Measurements from ENCODE around the gene PRDM11. TPM values are rescaled to one million over a fixed set of nuclear protein-coding genes. Genes with fewer than 3 reads are reported as not detected.

PRDM11 gene
- total and polyA plus RNA-seq, 2 of the 4 experiments (the other 2 are of a cell fraction), result 2.2 to 2.7 TPM

GRCh38 chr11:45144126-45145082 is 2.0 kb upstream of the PRDM11 start (continued):
- no peak for TF ChIP-seq CTCF (conservative IDR thresholded peaks at IDR 0.05; ENCODE audit: low read depth, low read length)
- no peak for TF ChIP-seq CEBPB (IDR thresholded peaks at IDR 0.05; ENCODE audit: low read depth, low read length)

- dilution Hi-C loops (cut with HindIII; ENCODE audit: low sequenced_read_pairs, unreplicated experiment) (no loop called here), intact Hi-C loops (cut with micrococcal nuclease) (no loop called here)
- POLR2A ChIA-PET (ENCODE audit: unreplicated experiment), result no interaction called here
- TF ChIP-seq MAFK (IDR thresholded peaks at IDR 0.05; ENCODE audit: low read depth, low read length) (no peak), CTCF (conservative IDR thresholded peaks at IDR 0.05; ENCODE audit: low read depth, low read length) (no peak), BHLHE40 (IDR thresholded peaks at IDR 0.05; ENCODE audit: low read depth, low read length) (no peak), FOS (IDR thresholded peaks at IDR 0.05; ENCODE audit: low read depth, low read length) (no peak), CEBPB (IDR thresholded peaks at IDR 0.05; ENCODE audit: low read depth, low read length) (no peak), MAZ (IDR thresholded peaks at IDR 0.05; ENCODE audit: borderline replicate concordance, low read depth, low read length) (no peak), CHD1 (IDR thresholded peaks at IDR 0.05; ENCODE audit: low read depth, low read length) (no peak), SMC3 (IDR thresholded peaks at IDR 0.05; ENCODE audit: low read depth, low read length) (no peak), POLR2A (IDR thresholded peaks at IDR 0.05; ENCODE audit: low read depth, low read length) (no peak), MXI1 (IDR thresholded peaks at IDR 0.05; ENCODE audit: borderline replicate concordance, low read depth, low read length) (no peak), RFX5 (IDR thresholded peaks at IDR 0.05; ENCODE audit: low read depth, low read length) (no peak), NFE2L2 (IDR thresholded peaks at IDR 0.05; ENCODE audit: low read depth, low read length) (no peak)
Measured at GRCh38 chr11:45145083-45145378, 1.4 kb upstream of the PRDM11 start.

More at GRCh38 chr11:45145083-45145378, 1.4 kb upstream of the PRDM11 start:
- Histone ChIP-seq H4K8ac (ENCODE audit: low read depth in 2 of 2, low read length in 2 of 2) (no peak overlapping the region), H3K4ac (ENCODE audit: low read depth, low read length) (no peak overlapping the region), H2BK15ac (ENCODE audit: low read depth, low read length) (no peak overlapping the region), H3K56ac (ENCODE audit: extremely low read depth, insufficient read depth, low read length) (no peak overlapping the region), H3K36me3 (ENCODE audit: control insufficient read depth, insufficient read depth, low read length) (no peaks in the 10 kb centered on the region), H3K4me2 (ENCODE audit: low read depth, low read length) (no peak overlapping the region), H3K4me3 (ENCODE audit: insufficient read depth, low read depth, low read length) (no peak overlapping the region), H3K23ac (ENCODE audit: low read depth, low read length) (no peak overlapping the region), H3K9ac (ENCODE audit: low read depth, low read length) (no peak overlapping the region), H2AFZ (replicated peaks; ENCODE audit: low read length, poor library complexity) (no peak overlapping the region), H2BK20ac (ENCODE audit: low read depth, low read length) (no peak overlapping the region), H3K27ac (ENCODE audit: insufficient read depth, low read length) (no peak overlapping the region), H4K91ac (ENCODE audit: insufficient read depth, low read depth, low read length) (no peak overlapping the region), H2BK120ac (ENCODE audit: low read depth, low read length) (no peak overlapping the region), H2AK9ac (replicated peaks; ENCODE audit: low read depth, low read length, poor library complexity) (no peak overlapping the region), H4K20me1 (ENCODE audit: insufficient read depth, low read length) (no peaks in the 10 kb centered on the region), H4K5ac (ENCODE audit: low read depth, low read length) (no peak overlapping the region), H2BK5ac (ENCODE audit: low read depth, low read length, poor library complexity, severe bottlenecking) (no peak overlapping the region), H3K14ac (replicated peaks; ENCODE audit: low read depth, low read length) (no peak overlapping the region), H3K4me1 (ENCODE audit: control insufficient read depth, insufficient read depth, low read length) (peaks cover 2% of the 10 kb centered on the region; the same call in 1 of the 2 replicates), H3K79me1 (ENCODE audit: low read depth in 1 of 2, low read length in 2 of 2) (peaks cover 12 to 16% of the 10 kb centered on the region in 2 experiments; a peak in 3 of 4 replicates), H2AK5ac (ENCODE audit: low read depth, low read length) (no peak overlapping the region), H3K27me3 (ENCODE audit: control insufficient read depth, insufficient read depth, low read length) (peaks cover 19% of the 10 kb centered on the region), H3K9me1 (ENCODE audit: insufficient read depth, low read length) (no peaks in the 10 kb centered on the region), H3K18ac (ENCODE audit: low read depth, low read length) (no peak overlapping the region), H3K9me3 (ENCODE audit: control insufficient read depth, insufficient read depth, low read length) (no peaks in the 10 kb centered on the region; the same call in 1 of the 2 replicates)
- BruUV-seq (replicated peaks), result no TSS peak
- ATAC-seq (ENCODE audit: low read depth) (no peak), DNase-seq (no peak)
- no CpG with 5 or more reads among the region's 3 CpGs for WGBS, 2 experiments (ENCODE audit: extremely low coverage in 2 of 2, insufficient read length in 1 of 2)
- CTCF ChIA-PET, result no interaction called here
- in situ Hi-C loops (cut with MboI; ENCODE audit: low sequenced_read_pairs), result no loop called here
